ENCODE measurements around the gene GNAO1.

GNAO1 gene

GRCh38 chr16:56198006-56198754, 6.9 kb downstream of the GNAO1 start:
- no peak for DNase-seq (ENCODE audit: low read depth in 3 of 3)

GRCh38 chr16:56198755-56199114, 7.4 kb downstream of the GNAO1 start:
- no peak for DNase-seq (ENCODE audit: low read depth in 3 of 3)

DNA sequence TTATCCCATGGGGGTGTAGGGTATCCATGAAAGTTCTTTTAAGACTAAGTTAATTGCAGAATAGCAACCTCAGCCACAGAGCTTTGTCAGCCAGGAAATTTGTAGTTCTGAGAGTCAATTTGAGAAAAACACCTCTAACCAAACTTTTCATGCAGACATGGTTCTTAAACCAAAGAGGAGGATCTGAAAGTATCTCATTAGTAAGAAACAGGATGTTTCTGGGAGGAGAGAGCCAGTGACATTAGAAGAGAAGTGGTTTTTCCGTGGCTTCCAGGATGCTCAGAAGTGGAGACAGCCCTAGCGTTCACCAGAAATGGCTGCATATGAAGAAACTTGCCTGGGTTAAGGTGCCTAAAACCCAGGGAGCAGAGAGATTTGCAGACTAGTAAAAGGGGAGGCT, 7.9 kb downstream of the GNAO1 start:
- DNase-seq (ENCODE audit: low read depth in 3 of 3) = no peak

GRCh38 chr16:56201030-56201429, 9.7 kb downstream of the GNAO1 start:
- no peak for DNase-seq (ENCODE audit: low read depth in 3 of 3)

DNA sequence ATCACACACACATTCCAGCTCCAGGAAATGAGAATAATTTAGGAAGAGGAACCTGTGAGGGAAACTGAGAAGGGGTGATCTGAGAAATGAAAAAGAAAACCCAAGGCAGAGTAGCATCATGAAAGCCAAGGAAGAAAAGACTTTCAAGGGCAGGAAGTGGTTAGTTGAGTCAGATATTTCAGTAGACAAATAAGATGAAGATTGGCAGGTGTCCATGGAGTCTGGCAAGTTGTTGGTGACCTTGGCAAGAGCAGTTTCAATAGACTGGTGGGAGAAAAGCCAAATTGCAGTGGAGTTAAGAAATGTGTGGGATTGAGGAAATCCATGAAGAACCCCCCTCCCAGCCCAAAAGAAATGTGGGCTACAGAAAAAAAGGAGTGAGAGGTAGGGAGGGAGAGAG, 10.7 kb downstream of the GNAO1 start:
- DNase-seq (ENCODE audit: low read depth in 3 of 3) = no peak

DNA sequence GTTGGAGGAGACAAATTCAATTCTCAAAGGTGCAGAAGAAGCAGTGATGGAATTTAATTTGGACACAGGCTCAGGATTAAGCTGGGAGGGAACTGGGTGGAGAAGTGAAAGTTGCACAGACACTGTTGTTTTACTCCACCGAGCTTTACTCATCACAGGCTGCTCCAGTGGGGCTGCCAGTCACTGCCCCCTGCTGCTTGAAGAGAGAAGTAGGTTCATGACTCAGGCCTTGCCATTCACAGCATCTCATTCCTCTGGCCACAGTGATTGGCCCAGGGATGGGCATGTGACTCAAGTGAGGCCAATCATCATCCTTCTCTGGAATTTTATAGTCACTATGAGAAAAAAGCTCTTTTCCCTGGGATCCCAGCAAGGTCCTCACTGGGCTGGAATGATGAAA, 11.8 kb downstream of the GNAO1 start:
- peak in 2 of 3 experiments; percentile 21 to 37 for DNase-seq (ENCODE audit: low read depth in 3 of 3)

- DNase-seq (ENCODE audit: low read depth in 3 of 3) = no peak
Observed at GRCh38 chr16:56204816-56205215, 13.5 kb downstream of the GNAO1 start.

DNA sequence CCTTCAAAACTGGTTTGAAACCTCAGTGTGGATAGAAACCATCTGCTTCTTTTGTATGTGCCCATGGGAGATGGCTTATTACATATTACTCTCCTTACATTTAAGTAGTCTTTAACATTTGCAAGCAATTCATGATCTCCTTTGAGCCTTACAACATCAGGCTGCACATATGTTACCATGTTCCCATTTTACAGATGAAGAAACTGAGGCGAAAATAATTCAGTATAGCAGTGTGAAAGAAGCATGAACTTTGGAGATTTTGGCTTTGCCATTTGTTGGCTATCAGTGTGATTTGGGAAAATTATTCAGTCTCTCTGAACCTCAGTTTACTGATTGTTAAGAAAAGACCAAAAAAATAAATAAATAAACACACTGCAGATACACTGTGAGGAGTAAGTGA, 15.7 kb downstream of the GNAO1 start:
- DNase-seq (ENCODE audit: low read depth in 3 of 3) = no peak

GRCh38 chr16:56207421-56207820, 16.1 kb downstream of the GNAO1 start:
- no peak for DNase-seq (ENCODE audit: low read depth in 3 of 3)

- no peak for DNase-seq (ENCODE audit: low read depth in 3 of 3)
Observed at GRCh38 chr16:56211435-56211981, 20.2 kb downstream of the GNAO1 start.

DNA sequence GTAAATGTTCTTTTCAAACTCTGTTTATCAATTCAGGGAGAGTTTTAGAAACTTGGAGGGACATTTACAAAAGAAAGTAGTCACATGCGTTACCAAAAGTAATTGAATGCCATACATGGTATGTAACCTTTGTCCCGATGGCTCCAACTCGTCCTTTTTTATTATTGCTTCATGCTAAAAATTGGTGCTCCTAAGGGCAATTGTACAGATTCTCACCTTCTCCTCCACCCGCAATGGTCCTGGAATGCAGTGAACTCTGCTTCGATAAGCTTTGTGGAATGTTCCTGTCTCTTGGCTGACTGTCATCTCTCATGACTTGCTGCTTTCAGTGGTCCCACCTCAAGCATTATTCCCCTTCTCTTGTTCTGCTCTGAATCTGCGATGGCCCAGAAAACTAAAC, 20.9 kb downstream of the GNAO1 start:
- DNase-seq (ENCODE audit: low read depth in 3 of 3) = no peak

GRCh38 chr16:56221995-56222394, 30.7 kb downstream of the GNAO1 start:
- no peak for DNase-seq (ENCODE audit: low read depth in 3 of 3)

- no peak for DNase-seq (ENCODE audit: low read depth in 3 of 3)
Observed at GRCh38 chr16:56222474-56222997, 31.2 kb downstream of the GNAO1 start.

GRCh38 chr16:56225017-56225742, 33.9 kb downstream of the GNAO1 start:
- no peak for DNase-seq (ENCODE audit: low read depth in 3 of 3)

DNA sequence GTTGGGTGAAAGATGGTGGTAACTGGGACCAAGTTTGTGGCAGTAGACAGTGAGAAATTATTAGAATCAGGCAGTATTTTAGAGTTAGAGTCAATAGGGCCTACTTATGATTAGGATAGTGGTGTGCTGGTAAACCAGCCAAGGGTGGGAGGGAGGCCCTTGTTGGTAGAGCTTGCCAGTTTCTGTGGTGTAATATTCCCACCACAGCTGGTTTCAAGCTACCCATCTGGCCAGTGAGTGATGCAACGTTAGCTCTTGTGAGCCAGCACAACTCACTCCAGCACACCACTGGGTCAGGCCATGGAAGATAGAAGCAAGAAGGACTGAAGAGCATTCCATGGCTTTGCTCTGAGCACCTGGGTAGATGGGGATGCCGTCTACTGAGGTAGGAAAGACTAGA, 34.9 kb downstream of the GNAO1 start:
- no peak for DNase-seq (ENCODE audit: low read depth in 3 of 3)

DNA sequence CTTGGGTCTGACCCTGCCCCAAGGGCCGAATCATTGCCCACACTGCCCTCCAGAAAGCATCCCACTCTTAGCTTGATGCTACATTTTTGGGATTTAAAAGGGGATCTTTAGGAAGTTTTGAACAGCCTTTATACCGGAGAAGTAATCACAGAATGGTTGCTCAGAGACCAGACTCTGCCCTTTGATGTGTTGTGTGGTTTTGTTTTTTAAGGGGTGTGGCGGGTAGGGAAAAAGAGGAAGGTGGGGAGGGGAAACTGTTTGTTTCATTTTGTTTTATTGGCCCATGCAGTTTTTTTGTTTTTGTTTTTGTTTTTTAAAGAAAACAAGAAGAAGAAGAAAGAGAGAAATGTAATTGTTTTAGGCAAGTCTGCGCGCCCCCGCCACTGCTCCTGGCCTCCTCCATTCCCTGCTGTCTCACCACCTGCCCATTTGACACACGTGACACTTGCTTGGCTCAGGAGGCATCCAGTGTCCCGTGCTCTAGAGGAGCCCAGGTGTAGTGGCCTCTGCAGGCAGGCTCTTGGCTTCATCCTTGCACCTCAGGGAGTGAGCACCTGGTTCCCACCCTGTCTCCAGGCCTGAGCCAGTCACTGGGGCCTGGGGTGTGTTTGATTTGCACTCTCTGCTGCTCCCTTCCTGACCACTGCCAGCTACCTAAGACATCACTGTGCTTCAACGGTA, 35.7 kb downstream of the GNAO1 start:
- DNase-seq (ENCODE audit: low read depth in 3 of 3) = no peak

DNA sequence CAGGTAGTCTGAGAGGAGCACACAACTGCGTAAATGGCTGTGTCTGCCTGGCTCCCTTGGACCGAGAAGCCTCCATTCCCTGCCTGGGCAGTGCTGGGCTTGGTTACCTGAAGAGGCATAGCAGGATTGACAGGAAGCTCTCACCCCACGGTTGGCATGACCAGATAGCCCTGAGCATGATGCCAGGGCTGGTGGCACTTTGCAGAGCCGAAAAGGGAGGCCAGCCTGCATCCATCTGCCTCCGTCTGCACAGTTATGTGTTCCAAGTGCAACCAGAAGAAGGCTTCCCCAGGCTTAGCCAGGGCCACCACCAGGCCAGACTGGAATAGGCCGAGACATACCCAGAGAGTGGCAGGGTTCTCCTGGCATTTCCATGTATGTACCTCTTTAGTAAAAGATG, 36.6 kb downstream of the GNAO1 start:
- DNase-seq (ENCODE audit: low read depth in 3 of 3) = no peak

GRCh38 chr16:56228476-56228875, 37.2 kb downstream of the GNAO1 start:
- DNase-seq (ENCODE audit: low read depth in 3 of 3) = no peak

- no peak for DNase-seq (ENCODE audit: low read depth in 3 of 3)
Observed at GRCh38 chr16:56233795-56234566, 42.7 kb downstream of the GNAO1 start.

GRCh38 chr16:56234737-56235136, 43.4 kb downstream of the GNAO1 start:
- DNase-seq (ENCODE audit: low read depth in 3 of 3) = no peak

DNA sequence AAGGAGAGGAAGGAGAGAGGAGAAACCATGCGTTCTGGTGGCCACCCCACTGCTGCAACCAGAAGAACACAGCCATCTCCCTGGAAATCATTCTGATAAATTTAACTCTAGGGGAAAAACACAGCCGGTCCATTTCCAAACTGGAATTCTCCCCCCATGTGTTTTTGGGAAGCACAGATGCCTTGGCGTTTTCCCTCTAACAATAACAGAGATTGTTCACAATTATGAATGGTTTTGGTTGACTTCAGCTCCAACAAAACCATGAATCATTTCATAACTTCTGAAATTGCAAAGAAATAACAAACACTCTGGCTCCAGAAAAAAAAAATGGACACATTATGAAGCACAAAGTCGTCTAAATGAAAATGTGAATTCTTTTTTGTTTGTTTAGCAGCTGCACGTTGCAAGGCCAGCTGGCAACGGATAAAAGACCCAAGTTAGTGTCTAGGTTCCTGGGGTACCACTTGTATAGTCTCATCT, 46.2 kb downstream of the GNAO1 start:
- DNase-seq (ENCODE audit: low read depth in 3 of 3) = no peak

All from stimulated activated CD4-positive, alpha-beta T cell treated with anti-CD3 and anti-CD28 coated beads, TNF-alpha, amount 100 ng/mL, for 4 hours (primary cell).